ENCODE data around the gene USP40.

The USP40 gene

GRCh38 chr2:233486778-233487552, 79.6 kb downstream of the USP40 start:
- H3K4me3 ChIP-seq (replicated peaks; ENCODE audit: low read depth, low read length): no peak overlapping the region
- DNase-seq (ENCODE audit: extremely low read depth, insufficient read length): no peak
- no peaks in the 10 kb centered on the region for H3K27me3 ChIP-seq (replicated peaks; ENCODE audit: control insufficient read depth, insufficient read depth, low read length)
- TF ChIP-seq CTCF (IDR thresholded peaks at IDR 0.05; ENCODE audit: insufficient read depth, low read length, poor library complexity, severe bottlenecking): no peak
- H3K36me3 ChIP-seq (ENCODE audit: control insufficient read depth, insufficient read depth, low read length): peaks cover 10% of the 10 kb centered on the region

- DNase-seq (ENCODE audit: extremely low read depth, insufficient read length): no peak
- Histone ChIP-seq H3K36me3 (ENCODE audit: control insufficient read depth, insufficient read depth, low read length) (peaks cover 9% of the 10 kb centered on the region), H3K27me3 (replicated peaks; ENCODE audit: control insufficient read depth, insufficient read depth, low read length) (no peaks in the 10 kb centered on the region), H3K4me3 (replicated peaks; ENCODE audit: low read depth, low read length) (no peak overlapping the region)
- no peak for TF ChIP-seq CTCF (IDR thresholded peaks at IDR 0.05; ENCODE audit: insufficient read depth, low read length, poor library complexity, severe bottlenecking)
These were observed 80.2 kb downstream of the USP40 start for GRCh38 chr2:233486357-233486756.

- no peak for TF ChIP-seq CTCF (IDR thresholded peaks at IDR 0.05; ENCODE audit: insufficient read depth, low read length, poor library complexity, severe bottlenecking)
- peaks cover 7% of the 10 kb centered on the region for H3K36me3 ChIP-seq (ENCODE audit: control insufficient read depth, insufficient read depth, low read length)
- no peak for DNase-seq (ENCODE audit: extremely low read depth, insufficient read length)
- no peaks in the 10 kb centered on the region for H3K27me3 ChIP-seq (replicated peaks; ENCODE audit: control insufficient read depth, insufficient read depth, low read length)
- no peak overlapping the region for H3K4me3 ChIP-seq (replicated peaks; ENCODE audit: low read depth, low read length)
These were observed 80.9 kb downstream of the USP40 start for GRCh38 chr2:233485726-233486125.

- DNase-seq (ENCODE audit: extremely low read depth, insufficient read length): no peak
- Histone ChIP-seq H3K36me3 (ENCODE audit: control insufficient read depth, insufficient read depth, low read length) (peaks cover 6% of the 10 kb centered on the region), H3K4me3 (replicated peaks; ENCODE audit: low read depth, low read length) (no peak overlapping the region), H3K27me3 (replicated peaks; ENCODE audit: control insufficient read depth, insufficient read depth, low read length) (no peaks in the 10 kb centered on the region)
- no peak for TF ChIP-seq CTCF (IDR thresholded peaks at IDR 0.05; ENCODE audit: insufficient read depth, low read length, poor library complexity, severe bottlenecking)
These were observed 84.0 kb downstream of the USP40 start for GRCh38 chr2:233482616-233483015.

- Histone ChIP-seq H3K36me3 (ENCODE audit: control insufficient read depth, insufficient read depth, low read length) (peaks cover 6% of the 10 kb centered on the region), H3K4me3 (replicated peaks; ENCODE audit: low read depth, low read length) (no peak overlapping the region), H3K27me3 (replicated peaks; ENCODE audit: control insufficient read depth, insufficient read depth, low read length) (no peaks in the 10 kb centered on the region)
- no peak for DNase-seq (ENCODE audit: extremely low read depth, insufficient read length)
- TF ChIP-seq CTCF (IDR thresholded peaks at IDR 0.05; ENCODE audit: insufficient read depth, low read length, poor library complexity, severe bottlenecking): no peak
These were observed 85.0 kb downstream of the USP40 start for GRCh38 chr2:233481368-233482142.
